Ovary (tissue), 9 donors: ENCODE results near the gene ENOX2. TPM values are rescaled to one million over a fixed set of nuclear protein-coding genes. Genes with fewer than 3 reads are reported as not detected.
A peak's percentile ranks its signal among the peaks of the same experiment; 100 is the strongest.

Experiments used
- DNase-seq, 5 donors: peaks; one replicate each; pipeline ENCODE4 v3.0.0-alpha.2; 2019 to 2020
- H3K27ac ChIP-seq, 2 donors: fragments of 200-600 bp; one replicate each; pipeline versions ENCODE4 v1.5.1 to v1.8.0; 2019 to 2022
- H3K27me3 ChIP-seq: fragments of 200-600 bp; one replicate; pipeline ENCODE4 v1.8.0; 2022
- H3K36me3 ChIP-seq: fragments of 200-600 bp; sonication (generic); one replicate; pipeline ENCODE4 v1.5.1; 2019
- H3K4me1 ChIP-seq: one replicate; pipeline ENCODE4 v1.8.1; 2013; ENCODE audit warnings: mild to moderate bottlenecking, moderate library complexity; ENCODE audit not compliant: insufficient read depth
- H3K4me3 ChIP-seq: fragments of 200-600 bp; sonication (generic); one replicate; pipeline ENCODE4 v1.5.1; 2017
- H3K9me3 ChIP-seq, 2 donors: fragments of 200-600 bp in 1 of 2; sonication (generic) in 1 of 2; one replicate each; pipeline versions ENCODE4 v1.5.1 to v1.8.1; 2013 to 2019; ENCODE audit warnings: mild to moderate bottlenecking in 1 of 2, moderate library complexity in 1 of 2
- CTCF ChIP-seq, 3 donors: fragments of 450-650 bp in 2 of 3; fragments of 200-600 bp in 1 of 3; IDR thresholded peaks; one replicate each; pipeline versions ENCODE4 v1.5.1 to v1.8.0; 2016 to 2022; ENCODE audit warnings: antibody characterized with exemption in 3 of 3, mild to moderate bottlenecking in 1 of 3
- EP300 ChIP-seq: sonication (generic); formaldehyde crosslinking; IDR thresholded peaks from one replicate; pipeline ENCODE4 v1.6.1; 2017; ENCODE audit warnings: antibody characterized with exemption
- POLR2A ChIP-seq: fragments of 450-650 bp; IDR thresholded peaks from one replicate; pipeline ENCODE4 v1.6.1; 2017; ENCODE audit warnings: antibody characterized with exemption, mild to moderate bottlenecking, moderate library complexity
- WGBS, 3 donors: extraction: QIAGEN DNeasy Blood & Tissue Kit in 1 of 3; methylation state at CpG; one replicate each; pipeline versions ENCODE4 v1.1.5 to v1.1.7; 2013 to 2017; 5-methylcytosine and 5-hydroxymethylcytosine counted together
- intact Hi-C, 4 donors: fragments of 100-400 bp; cut with DNase I; formaldehyde crosslinking; loops; one replicate each; pipeline versions ENCODE4 v1.11.0 to v1.15.1; 2022 to 2023
- polyA plus RNA-seq, 2 donors: library from polyadenylated mRNA; stranded (reverse); fragments of 200-250 nt in 1 of 2; fragments of 350-450 nt in 1 of 2; fragmentation: Illumina TruSeq in 1 of 2; extraction: RNeasy Lipid Tissue Mini Kit (QIAGEN cat#74804) in 1 of 2; gene quantifications; one replicate each; pipeline ENCODE4 v1.2.3, GENCODE V29; 2013 to 2014
- total RNA-seq, 7 donors: library from RNA; depleted of rRNA in 2 of 7; stranded (reverse); fragments of >200 nt in 2 of 7; fragmentation: NEBNext Ultra II Directional in 3 of 7; extraction: Animal tissue kit (Norgen Biotek cat#: 25700) in 3 of 7; gene quantifications; one replicate each; pipeline versions ENCODE4 v1.1.0 to v1.2.4, GENCODE V29; 2016 to 2023
- donor health status: DM: no; HTN: no; CAD: no; lungs with moderate emphysema.
- donor health status: DM: no; HTN: no; CAD: no.
- donor health status: Bipolar disorder and iron deficiency.
- donor health status: DM: yes; HTN: yes; CAD: no.
- donor health status: DM: no; HTN: no; CAD: no.
- donor health status: DM: yes; HTN: yes; CAD: no.

The ENOX2 gene
- total and polyA plus RNA-seq, 9 donors, result 5.4 to 17.8 (median 13.1) TPM

- H3K9me3 ChIP-seq, result no peaks in the 10 kb centered on the region
- H3K36me3 ChIP-seq, result no peaks in the 10 kb centered on the region
- DNase-seq, result no peak
- 47 to 61% (median 59%) methylated on average over 2 of the region's 2 CpGs for WGBS, 3 donors
- H3K4me1 ChIP-seq, result no peaks in the 10 kb centered on the region
- TF ChIP-seq EP300 (no peak), CTCF (IDR thresholded peaks at IDR 0.05) (no peak), POLR2A (no peak)
- no peaks in the 10 kb centered on the region for H3K27me3 ChIP-seq
- intact Hi-C loops, result no loop called here
- H3K4me3 ChIP-seq, result no peak overlapping the region
- no peak overlapping the region for H3K27ac ChIP-seq
Measured at GRCh38 chrX:130909469-130910136, 6.6 kb upstream of the ENOX2 start.

- Histone ChIP-seq H3K27ac (no peak overlapping the region), H3K27me3 (no peaks in the 10 kb centered on the region), H3K36me3 (no peaks in the 10 kb centered on the region), H3K4me1 (no peaks in the 10 kb centered on the region), H3K4me3 (no peak overlapping the region), H3K9me3 (no peaks in the 10 kb centered on the region)
- intact Hi-C loops, result no loop called here
- DNase-seq, result no peak
- TF ChIP-seq POLR2A (no peak), EP300 (no peak), CTCF (IDR thresholded peaks at IDR 0.05) (no peak)
- 21 to 34% (median 25%) methylated on average over 1 of the region's 1 CpG for WGBS, 3 donors
Measured at GRCh38 chrX:130906776-130907175, 3.8 kb upstream of the ENOX2 start.

- WGBS, 3 donors, result 18 to 28% (median 26%) methylated on average over 11 of the region's 11 CpGs
- H3K9me3 ChIP-seq, result no peaks in the 10 kb centered on the region
- no peaks in the 10 kb centered on the region for H3K36me3 ChIP-seq
- intact Hi-C loops, result no loop called here
- H3K4me1 ChIP-seq, result no peaks in the 10 kb centered on the region
- no peak overlapping the region for H3K27ac ChIP-seq
- H3K27me3 ChIP-seq, result no peaks in the 10 kb centered on the region
- TF ChIP-seq POLR2A (no peak), CTCF (IDR thresholded peaks at IDR 0.05) (no peak), EP300 (no peak)
- peak overlapping the region; percentile 53 for H3K4me3 ChIP-seq
- no peak for DNase-seq
Measured at GRCh38 chrX:130902446-130902782, 595 bp downstream of the ENOX2 start.

GRCh38 chrX:130896802-130897501 lies 6.1 kb downstream of the ENOX2 start:
- H3K36me3 ChIP-seq, result no peaks in the 10 kb centered on the region
- H3K4me3 ChIP-seq, result no peak overlapping the region
- H3K9me3 ChIP-seq, result no peaks in the 10 kb centered on the region
- H3K4me1 ChIP-seq, result peaks cover 2% of the 10 kb centered on the region
- 67 to 71% (median 69%) methylated on average over 9 of the region's 9 CpGs for WGBS, 3 donors
- TF ChIP-seq EP300 (no peak), CTCF (IDR thresholded peaks at IDR 0.05) (no peak), POLR2A (no peak)
- no peak overlapping the region for H3K27ac ChIP-seq
- intact Hi-C loops, result no loop called here
- DNase-seq, result no peak
- H3K27me3 ChIP-seq, result no peaks in the 10 kb centered on the region
